ENCODE results near the gene TTPAL. TPM values are rescaled to one million over a fixed set of nuclear protein-coding genes. Genes with fewer than 3 reads are reported as not detected.

TTPAL gene
- total RNA-seq, 1 experiment from 2014 or later, result 20.4 TPM

GRCh38 chr20:44457016-44457415 lies 18.7 kb upstream of the TTPAL start:
- no peak for ATAC-seq
- Histone ChIP-seq H3K36me3 (ENCODE audit: control insufficient read depth in 1 of 2, insufficient read depth in 2 of 2, low read length in 2 of 2) (no peaks in the 10 kb centered on the region), H3K27me3 (ENCODE audit: insufficient read depth, low read length) (no peaks in the 10 kb centered on the region), H4K20me1 (ENCODE audit: insufficient read depth) (no peaks in the 10 kb centered on the region), H3K79me2 (ENCODE audit: insufficient read depth, low read length) (no peaks in the 10 kb centered on the region), H3K9ac (ENCODE audit: low read length) (no peak overlapping the region), H3K4me1 (ENCODE audit: control insufficient read depth in 1 of 2, insufficient read depth in 2 of 2, low read length in 2 of 2) (no peaks in the 10 kb centered on the region), H2AFZ (ENCODE audit: low read depth, low read length, poor library complexity, severe bottlenecking) (no peak overlapping the region), H3K9me2 (ENCODE audit: insufficient read depth) (no peaks in the 10 kb centered on the region), H3K4me3 (replicated peaks in 1 of 2; ENCODE audit: low read depth in 1 of 2, low read length in 2 of 2) (no peak overlapping the region), H3K4me2 (ENCODE audit: low read length) (no peak overlapping the region), H3K27ac (ENCODE audit: low read depth, low read length) (no peak overlapping the region), H3K9me3 (ENCODE audit: control insufficient read depth in 1 of 2, insufficient read depth in 1 of 2, low read depth in 1 of 2, low read length in 2 of 2) (no peaks in the 10 kb centered on the region)
- TF ChIP-seq CBX3 (IDR thresholded peaks at IDR 0.05; ENCODE audit: low read depth) (no peak), POLR2AphosphoS5 (IDR thresholded peaks at IDR 0.05; ENCODE audit: low read depth, low read length) (no peak), ATF3 (IDR thresholded peaks at IDR 0.05) (no peak), SIN3A (IDR thresholded peaks at IDR 0.05; ENCODE audit: low read depth) (no peak), ZBTB33 (IDR thresholded peaks at IDR 0.05; ENCODE audit: extremely low read depth, insufficient replicate concordance, low read length) (no peak), CEBPB (IDR thresholded peaks at IDR 0.05; ENCODE audit: low read depth) (no peak), RAD21 (IDR thresholded peaks at IDR 0.05; ENCODE audit: low read depth) (no peak), YY1 (IDR thresholded peaks at IDR 0.05; ENCODE audit: extremely low read depth, insufficient replicate concordance, low read depth, low read length) (no peak)
- ChIA-PET RAD21 (ENCODE audit: low non-redundant PET in 1 of 2, low total read pairs in 2 of 2, uncharacterized antibody in 2 of 2, unreplicated experiment in 2 of 2) (no interaction called here), POLR2A (interaction anchor here (0.7 kb wide), 1 partner anchor 72 kb away, joined by 3 read pairs; no protein-coding TSS in a partner anchor), CTCF (no interaction called here)
- BruUV-seq (replicated peaks), result no TSS peak
- intact Hi-C loops (cut with micrococcal nuclease), result no loop called here
- DNase-seq (ENCODE audit: low read depth, low spot score), result no peak

GRCh38 chr20:44459271-44459670 lies 16.4 kb upstream of the TTPAL start:
- H3K9me2 ChIP-seq (ENCODE audit: insufficient read depth), result no peaks in the 10 kb centered on the region
- H3K27me3 ChIP-seq (ENCODE audit: insufficient read depth, low read length), result no peaks in the 10 kb centered on the region
- TF ChIP-seq ELF1 (IDR thresholded peaks at IDR 0.05; ENCODE audit: borderline replicate concordance, low read depth) (no peak), RAD21 (IDR thresholded peaks at IDR 0.05; ENCODE audit: low read depth) (no peak), MAX (IDR thresholded peaks at IDR 0.05) (no peak), YY1 (IDR thresholded peaks at IDR 0.05; ENCODE audit: extremely low read depth, insufficient replicate concordance, low read depth, low read length) (no peak), EZH2phosphoT487 (IDR thresholded peaks at IDR 0.05; ENCODE audit: borderline replicate concordance) (no peak), CBX3 (IDR thresholded peaks at IDR 0.05; ENCODE audit: low read depth) (no peak), SP1 (IDR thresholded peaks at IDR 0.05; ENCODE audit: low read depth) (no peak), SRF (IDR thresholded peaks at IDR 0.05; ENCODE audit: low read depth) (no peak), ZFX (IDR thresholded peaks at IDR 0.05) (no peak), POLR2A (IDR thresholded peaks at IDR 0.05; ENCODE audit: borderline replicate concordance, extremely low read depth, insufficient read depth, insufficient read length) (no peak), CTCF (IDR thresholded peaks at IDR 0.05 in 2 of 3, conservative IDR thresholded peaks at IDR 0.05 in 1 of 3; ENCODE audit: borderline replicate concordance in 1 of 3, insufficient read depth in 1 of 3, low read depth in 2 of 3, low read length in 2 of 3) (no peak), ZNF274 (IDR thresholded peaks at IDR 0.05; ENCODE audit: low read depth, low read length) (no peak)
- no TSS peak for BruUV-seq (replicated peaks)
- no peak overlapping the region for H3K4me3 ChIP-seq (replicated peaks in 1 of 2; ENCODE audit: low read depth in 1 of 2, low read length in 2 of 2)
- no peak overlapping the region for H3K27ac ChIP-seq (ENCODE audit: low read depth, low read length)
- H2AFZ ChIP-seq (ENCODE audit: low read depth, low read length, poor library complexity, severe bottlenecking), result no peak overlapping the region
- no peak for ATAC-seq
- H3K9me3 ChIP-seq (ENCODE audit: control insufficient read depth in 1 of 2, insufficient read depth in 1 of 2, low read depth in 1 of 2, low read length in 2 of 2), result no peaks in the 10 kb centered on the region
- DNase-seq (ENCODE audit: low read depth, low spot score), result no peak
- POLR2A ChIA-PET, result no interaction called here
- RAD21 ChIA-PET (ENCODE audit: low non-redundant PET in 1 of 2, low total read pairs in 2 of 2, uncharacterized antibody in 2 of 2, unreplicated experiment in 2 of 2), result no interaction called here
- no peaks in the 10 kb centered on the region for H3K4me1 ChIP-seq (ENCODE audit: control insufficient read depth in 1 of 2, insufficient read depth in 2 of 2, low read length in 2 of 2)
- CTCF ChIA-PET, result interaction anchor here (1.1 kb wide), 1 partner anchor 74 kb away, joined by 5 read pairs; no protein-coding TSS in a partner anchor
- no peak overlapping the region for H3K4me2 ChIP-seq (ENCODE audit: low read length)
- intact Hi-C loops (cut with micrococcal nuclease), result no loop called here
- no peaks in the 10 kb centered on the region for H3K36me3 ChIP-seq (ENCODE audit: control insufficient read depth in 1 of 2, insufficient read depth in 2 of 2, low read length in 2 of 2)
- no peaks in the 10 kb centered on the region for H3K79me2 ChIP-seq (ENCODE audit: insufficient read depth, low read length)
- H4K20me1 ChIP-seq (ENCODE audit: insufficient read depth), result no peaks in the 10 kb centered on the region
- no peak overlapping the region for H3K9ac ChIP-seq (ENCODE audit: low read length)

Measured in HCT116 (cell line).